Femur (tissue), 1 donor: ENCODE data around the gene HIF1A.
"Not testable (repeated sequence)": the region's sequence is repeated elsewhere in the genome, so short reads cannot be mapped to it uniquely, and the experiment has no call there.

Experiments used
- DNase-seq: peaks from one replicate; pipeline ENCODE4 v3.0.0-alpha.2; 2017

Gene HIF1A

DNA sequence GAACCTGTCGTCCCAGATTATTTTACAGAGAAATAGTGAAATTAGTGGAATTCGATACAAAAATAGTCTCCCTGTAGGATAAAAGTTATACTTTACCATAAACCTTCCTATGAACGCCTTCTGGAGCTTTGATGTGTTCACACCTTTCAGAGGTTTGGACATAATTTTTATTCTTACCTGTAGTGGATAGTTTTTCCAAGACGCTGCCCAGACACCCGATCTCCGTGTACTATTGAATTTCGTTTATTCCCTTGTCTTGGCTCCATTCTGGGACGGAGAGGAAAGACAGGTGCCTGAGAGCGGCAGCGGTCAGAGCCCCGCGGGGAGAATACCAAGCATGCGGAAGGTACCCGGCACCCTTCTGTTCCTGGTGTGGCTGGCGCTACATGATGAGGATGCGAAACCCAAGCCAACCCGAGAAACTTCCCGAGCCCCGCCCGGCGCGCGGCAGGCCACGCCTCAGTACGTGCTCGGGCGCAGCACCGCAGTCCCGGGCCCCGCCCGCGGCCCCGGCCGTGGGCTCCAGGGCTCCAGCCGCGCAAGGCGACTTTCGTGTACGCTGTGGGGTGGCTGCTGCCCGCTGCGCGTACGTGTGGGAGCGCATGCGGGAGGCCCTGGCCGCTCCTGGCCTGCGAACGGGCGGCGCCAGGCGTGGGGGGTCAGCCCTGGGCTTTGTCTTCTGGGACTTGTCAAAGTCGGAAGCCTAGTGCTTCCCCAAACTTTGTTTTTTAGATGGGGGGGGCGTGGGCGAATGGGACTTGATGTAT, 55.6 kb downstream of the HIF1A start:
- peak; percentile 85 for DNase-seq

DNA sequence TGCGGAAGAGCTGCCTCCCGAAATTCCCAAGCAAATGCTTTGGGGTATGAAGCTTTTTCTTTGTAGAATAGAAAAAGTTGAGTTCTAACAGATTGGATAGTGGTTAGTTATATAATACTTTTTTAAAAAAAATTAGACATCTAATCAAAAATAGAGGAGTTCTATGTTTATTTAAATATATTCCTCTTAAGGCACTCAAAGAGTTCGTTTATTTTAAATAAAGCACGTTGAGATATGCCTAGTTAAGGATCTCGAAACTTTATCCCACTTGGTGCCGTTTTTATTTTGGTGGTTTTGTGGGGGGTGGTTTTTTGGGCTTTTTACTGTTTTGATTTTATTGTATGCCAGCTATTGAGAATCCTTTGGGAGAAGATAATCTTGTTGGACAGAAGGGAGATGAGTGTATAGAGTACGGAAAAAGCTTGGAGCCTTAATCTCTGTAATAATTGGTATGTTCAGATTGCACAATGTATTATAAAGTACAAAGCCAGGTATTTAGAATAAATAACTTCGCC, 56.2 kb downstream of the HIF1A start:
- no peak for DNase-seq

DNA sequence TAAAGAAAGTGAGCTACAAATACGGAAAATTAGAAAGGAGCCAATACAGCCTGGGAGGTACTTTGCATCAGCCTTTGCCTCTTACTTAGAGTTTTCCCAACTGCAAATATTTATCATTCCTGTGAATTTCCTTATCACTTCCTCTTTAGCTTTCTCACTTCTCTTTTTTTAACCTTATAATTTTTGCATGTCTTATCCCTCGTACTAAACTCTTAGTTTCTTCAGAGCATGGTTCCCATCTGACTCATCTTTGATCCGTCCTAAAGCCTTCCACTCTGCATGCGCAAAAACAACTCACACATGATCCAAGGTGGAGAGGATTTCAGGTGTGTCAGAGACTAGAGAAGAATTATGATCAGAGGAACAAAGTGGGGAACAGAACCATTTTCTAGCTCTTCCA, 57.3 kb downstream of the HIF1A start:
- DNase-seq = no peak

GRCh38 chr14:61753631-61754030, 58.3 kb downstream of the HIF1A start:
- DNase-seq = no peak

DNA sequence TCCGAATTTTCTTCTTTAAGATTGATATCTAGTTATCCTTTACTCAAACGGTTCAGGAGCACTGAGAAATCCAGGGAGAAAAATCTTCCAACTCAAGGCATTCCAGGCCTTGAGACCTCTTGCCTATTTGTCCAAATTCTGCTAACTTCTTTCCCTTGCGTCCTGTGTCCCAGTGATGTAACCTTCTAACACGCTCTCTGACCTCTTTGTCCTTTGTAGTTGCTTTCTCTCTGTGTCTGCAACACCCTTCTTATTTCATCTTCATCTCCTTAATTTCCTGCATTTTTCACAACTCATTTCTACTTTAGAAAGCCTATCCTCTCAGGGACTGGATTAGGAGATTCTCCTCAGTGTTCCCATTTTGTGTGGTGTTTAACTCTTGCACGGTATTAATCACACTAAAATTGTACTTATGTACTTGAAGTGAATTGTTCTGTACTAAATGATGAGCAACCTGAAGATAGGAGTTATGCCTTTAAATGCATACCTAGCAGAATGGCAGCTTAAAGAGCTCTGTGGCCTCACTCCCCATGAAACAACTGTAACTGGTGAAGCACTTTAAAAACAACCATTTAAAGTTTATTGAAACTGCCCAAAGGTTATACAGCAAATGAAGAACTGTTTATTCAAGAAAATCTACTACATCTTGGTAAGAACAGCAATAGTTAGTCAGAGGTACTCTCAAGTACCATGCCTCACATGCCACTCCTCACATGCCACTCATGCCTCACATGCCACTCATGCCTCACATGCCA, 59.5 kb downstream of the HIF1A start:
- no peak for DNase-seq

DNA sequence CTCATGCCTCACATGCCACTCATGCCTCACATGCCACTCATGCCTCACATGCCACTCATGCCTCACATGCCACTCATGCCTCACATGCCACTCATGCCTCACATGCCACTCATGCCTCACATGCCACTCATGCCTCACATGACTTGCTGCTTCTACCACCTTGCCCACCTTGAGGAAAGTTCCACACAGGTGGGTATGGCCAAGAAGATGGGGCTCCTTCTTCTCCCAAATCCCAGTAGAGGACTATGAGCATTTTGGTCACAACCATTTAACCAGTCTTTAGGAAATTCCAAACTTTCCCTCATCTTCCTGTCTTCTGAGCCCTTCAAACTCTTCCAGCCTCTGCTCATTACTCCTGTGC, 60.0 kb downstream of the HIF1A start:
- not testable (repeated sequence) for DNase-seq

- DNase-seq = no peak
These were observed 60.8 kb downstream of the HIF1A start for GRCh38 chr14:61756135-61756534.

GRCh38 chr14:61759878-61760277, 64.6 kb downstream of the HIF1A start:
- no peak for DNase-seq

DNA sequence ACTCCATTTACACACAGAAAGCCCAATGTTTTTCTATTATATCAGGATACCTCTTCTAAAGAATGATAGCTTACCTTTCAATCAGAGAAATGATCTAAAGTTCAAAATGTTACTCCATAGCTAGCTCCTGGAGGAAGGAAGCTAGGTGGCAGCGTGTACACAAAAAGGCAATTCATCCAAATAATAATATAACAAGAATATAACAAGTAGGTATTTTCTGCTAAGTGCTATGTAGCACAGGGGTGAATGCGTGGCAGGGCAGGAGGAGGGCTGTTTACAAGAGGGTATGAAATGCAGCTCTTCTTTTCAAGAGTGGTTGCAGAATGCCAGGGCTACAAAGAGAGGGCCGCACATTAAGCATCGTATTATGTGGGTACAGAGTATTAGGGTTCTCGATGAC, 66.2 kb downstream of the HIF1A start:
- no peak for DNase-seq

DNA sequence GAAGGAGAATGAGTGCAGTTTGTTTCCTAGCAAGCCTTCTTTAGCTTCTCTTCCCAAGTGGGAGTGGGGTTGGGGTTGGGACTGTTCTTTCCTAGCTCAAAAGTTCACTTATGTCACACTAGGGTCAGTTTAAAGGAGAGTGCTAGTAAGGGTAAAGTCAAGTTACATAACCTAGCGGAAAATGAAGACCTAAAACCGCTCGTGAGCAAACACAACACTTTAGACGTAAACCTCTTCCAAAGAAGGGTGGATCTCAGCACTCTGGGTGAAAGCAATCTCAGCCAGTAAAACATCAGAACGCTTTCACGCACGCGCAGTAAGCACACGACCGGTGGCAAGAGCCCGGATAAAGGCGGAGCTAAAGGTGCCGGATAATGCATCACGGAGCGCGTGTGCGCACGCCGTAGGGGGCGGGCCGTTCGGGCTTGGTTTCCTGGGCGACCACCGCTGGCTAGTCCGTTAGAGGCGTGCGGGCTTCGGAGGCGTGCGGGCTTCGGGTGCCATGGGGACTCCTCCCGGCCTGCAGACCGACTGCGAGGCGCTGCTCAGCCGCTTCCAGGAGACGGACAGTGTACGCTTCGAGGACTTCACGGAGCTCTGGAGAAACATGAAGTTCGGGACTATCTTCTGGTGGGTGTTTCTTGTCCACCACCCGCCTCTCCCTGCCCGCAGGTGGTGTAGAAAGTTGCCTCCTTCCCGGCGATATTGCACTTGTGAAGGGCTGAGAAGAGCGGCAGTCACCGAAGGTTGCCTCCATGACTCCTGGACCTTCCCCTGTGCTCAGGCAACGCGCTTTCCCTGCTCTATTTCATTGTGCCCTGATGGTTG, 66.9 kb downstream of the HIF1A start, which contains the start of gene SNAPC1:
Gene SNAPC1 (plus strand): TSS at position 462 of the 828 bp plus-strand sequence. CDS start 41 bp downstream, at position 503.
- peak; percentile 98 for DNase-seq

- DNase-seq = no peak
These were observed 69.2 kb downstream of the HIF1A start for GRCh38 chr14:61764342-61765122.

- no peak for DNase-seq
These were observed 70.1 kb downstream of the HIF1A start for GRCh38 chr14:61765225-61765943.

DNA sequence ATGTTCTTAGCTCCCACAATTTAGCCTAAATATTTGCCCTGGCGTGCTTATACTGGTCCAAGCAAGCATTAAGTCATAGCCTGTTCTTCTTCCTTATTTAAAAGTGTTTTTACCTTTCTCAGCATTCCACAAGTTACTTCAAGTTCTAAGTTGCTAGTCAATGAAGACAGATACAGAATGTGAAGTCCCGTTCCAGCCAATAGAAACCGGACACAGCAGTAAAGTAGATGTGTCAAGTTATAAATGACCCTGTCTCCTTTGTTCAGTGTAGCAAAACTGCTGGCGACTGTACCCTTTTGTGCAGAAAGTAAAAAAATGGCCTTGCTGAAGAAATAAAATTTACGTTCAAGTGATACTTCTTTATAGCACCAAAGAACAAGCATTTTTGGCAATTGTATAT, 70.8 kb downstream of the HIF1A start:
- no peak for DNase-seq

DNA sequence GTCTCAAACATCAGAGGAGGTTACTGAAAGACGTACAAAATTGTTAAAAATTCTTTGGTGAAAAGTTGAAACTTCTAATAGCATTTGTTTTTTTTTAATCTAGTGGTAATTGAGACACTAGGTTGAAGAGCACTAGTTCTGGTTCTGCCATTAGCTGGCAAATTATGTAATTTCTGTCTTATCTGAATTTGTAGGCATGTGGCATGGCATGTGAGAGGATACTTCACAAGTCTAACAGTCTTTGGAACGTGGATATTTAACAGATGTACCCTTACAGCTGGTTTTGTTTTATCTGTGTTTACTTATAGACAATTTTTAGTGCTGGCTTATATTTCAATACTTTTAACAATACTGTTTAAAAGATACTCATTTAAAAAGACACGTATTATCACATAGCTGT, 72.9 kb downstream of the HIF1A start:
- no peak for DNase-seq

- DNase-seq = no peak
These were observed 74.6 kb downstream of the HIF1A start for GRCh38 chr14:61769893-61770292.

DNA sequence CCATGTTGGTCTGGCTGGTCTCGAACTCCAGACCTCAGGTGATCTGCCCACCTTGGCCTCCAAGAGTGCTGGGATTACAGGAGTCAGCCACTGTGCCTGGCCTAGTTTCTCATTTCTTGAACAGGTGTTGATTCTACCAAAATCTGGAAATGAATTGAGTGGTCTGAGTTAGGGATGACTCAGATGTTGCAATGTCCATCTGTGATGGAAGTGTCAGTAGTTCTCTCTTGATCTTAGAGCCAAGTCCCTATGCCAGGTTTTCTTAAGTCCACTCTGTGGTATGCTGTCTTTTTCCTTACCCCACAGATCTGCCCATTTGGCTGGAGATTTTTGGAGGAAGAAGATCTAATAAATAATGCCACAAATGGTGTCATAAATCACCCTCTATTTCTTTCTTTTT, 79.5 kb downstream of the HIF1A start:
- DNase-seq = no peak

DNA sequence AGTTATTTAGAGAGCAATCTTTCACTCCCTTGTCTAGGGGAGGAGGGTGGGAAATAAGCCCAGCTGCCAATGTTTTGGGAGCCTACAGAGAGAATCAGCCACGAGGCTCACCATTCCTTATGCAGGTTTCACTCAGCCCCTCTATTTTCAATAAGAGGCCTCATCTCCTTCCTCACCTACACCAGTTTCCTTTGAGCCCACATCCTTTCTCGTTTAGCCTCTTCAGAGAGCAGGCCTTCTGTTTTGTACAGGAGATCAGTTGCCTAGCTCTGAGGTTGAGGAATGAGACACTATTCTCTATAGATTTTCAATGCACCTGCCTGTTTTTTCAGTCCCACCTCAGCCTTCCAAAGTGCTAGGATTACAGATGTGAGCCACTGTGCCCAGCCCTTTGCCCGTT, 84.8 kb downstream of the HIF1A start:
- no peak for DNase-seq

GRCh38 chr14:61797309-61797708, 102.0 kb downstream of the HIF1A start:
- no peak for DNase-seq
